HG02610 (cell line): ENCODE results near the gene PCCB.
"Not testable (repeated sequence)": the region's sequence is repeated elsewhere in the genome, so short reads cannot be mapped to it uniquely, and the experiment has no call there.

Experiments
- ATAC-seq: cut with Tn5 transposase; IDR thresholded peaks from one replicate; pipeline ENCODE4 v1.9.1; 2021; ENCODE audit warnings: mild to moderate bottlenecking, moderate library complexity; ENCODE audit not compliant: unreplicated experiment

Gene PCCB

DNA sequence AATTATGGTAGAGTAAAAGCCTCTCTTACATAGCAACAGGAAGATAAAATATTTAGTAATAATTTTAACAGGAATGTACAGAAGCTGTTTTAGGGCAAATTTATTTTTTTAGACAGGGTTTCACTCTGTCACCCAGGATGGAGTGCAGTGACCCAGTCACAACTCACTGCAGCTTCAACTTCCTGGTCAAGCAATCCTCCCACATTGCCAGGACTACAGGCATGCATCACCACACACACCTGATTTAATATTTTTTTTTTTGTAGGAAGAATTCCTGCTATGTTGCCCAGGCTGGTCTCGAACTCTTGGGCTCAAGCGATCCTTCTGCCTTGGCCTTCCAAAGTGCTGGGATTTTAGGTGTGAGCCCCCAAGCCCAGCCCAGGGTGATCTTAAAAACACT is 61.1 kb downstream of the PCCB start:
- no peak for ATAC-seq

DNA sequence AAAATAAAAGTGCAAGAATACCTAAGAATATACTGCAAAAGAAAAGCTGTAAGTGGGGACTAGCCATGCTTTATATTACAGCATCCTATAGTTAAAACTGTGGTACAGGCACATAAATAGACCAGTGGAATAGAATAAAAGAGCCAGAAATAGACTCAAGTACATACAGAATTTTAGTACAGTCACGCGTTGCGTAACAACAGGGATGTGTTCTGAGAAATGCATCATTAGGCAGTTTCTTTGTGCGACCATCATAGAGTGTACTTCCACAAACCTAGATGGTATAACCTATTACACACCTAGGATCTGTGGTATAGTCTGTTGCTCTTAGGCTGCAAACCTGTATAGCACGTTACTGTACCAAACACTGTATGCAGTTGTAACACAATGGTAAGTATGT is 61.8 kb downstream of the PCCB start:
- no peak for ATAC-seq

DNA sequence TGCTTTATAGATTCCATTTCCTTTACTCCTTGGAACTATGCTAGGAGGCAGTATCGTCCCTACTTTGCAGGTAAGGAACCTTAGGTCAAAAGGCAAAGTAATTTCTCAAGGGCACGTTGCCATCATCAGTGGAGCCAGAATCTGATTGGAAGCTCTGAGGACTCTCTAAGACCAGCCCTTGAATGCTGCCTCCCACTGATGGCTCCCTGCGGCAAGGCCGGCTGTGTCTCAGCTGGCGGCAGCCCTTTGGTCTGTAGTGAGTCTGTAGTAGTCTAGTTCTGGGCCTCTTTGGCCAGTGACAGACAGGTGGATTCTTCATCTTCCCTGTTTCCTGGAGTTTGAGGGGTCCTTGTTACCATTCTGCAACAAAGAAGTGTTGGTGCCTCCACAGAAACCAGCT is 76.2 kb downstream of the PCCB start:
- ATAC-seq: no peak

DNA sequence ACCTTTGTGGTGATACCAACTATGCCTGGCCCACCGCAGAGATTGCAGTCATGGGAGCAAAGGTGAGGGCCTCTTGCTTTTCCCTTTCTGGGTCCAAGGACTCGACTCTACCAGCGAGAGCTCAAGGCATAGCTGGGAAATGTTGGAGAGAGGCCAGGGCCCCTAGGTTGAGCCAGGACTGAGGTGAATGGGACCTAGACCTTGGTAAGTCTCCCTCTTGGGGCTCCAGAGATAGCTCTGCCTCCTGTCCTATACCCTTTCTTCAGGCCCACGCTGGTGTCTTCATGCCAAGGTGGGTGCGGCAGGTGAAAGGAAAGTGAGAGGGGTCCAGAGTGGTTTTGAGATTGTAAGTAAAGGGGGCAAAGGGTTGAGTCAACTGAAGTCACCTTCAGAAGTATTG is 77.5 kb downstream of the PCCB start:
- no peak for ATAC-seq

DNA sequence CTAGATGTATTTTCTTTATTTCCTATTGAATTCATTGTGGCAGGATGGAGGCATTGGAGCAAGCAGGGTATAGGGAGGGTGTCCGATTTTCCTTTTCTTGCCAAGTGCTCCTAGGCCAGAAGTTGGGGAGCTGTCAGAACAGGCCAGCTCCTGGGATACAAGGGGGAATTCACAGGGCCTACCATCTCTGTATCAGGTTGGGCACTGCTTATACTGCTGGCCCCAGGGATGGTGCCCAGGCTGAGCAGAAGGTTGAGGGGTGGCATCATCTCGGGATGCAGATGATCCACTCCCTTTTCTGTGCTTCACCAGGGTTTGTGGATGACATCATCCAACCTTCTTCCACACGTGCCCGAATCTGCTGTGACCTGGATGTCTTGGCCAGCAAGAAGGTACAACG is 79.5 kb downstream of the PCCB start:
- no peak for ATAC-seq

DNA sequence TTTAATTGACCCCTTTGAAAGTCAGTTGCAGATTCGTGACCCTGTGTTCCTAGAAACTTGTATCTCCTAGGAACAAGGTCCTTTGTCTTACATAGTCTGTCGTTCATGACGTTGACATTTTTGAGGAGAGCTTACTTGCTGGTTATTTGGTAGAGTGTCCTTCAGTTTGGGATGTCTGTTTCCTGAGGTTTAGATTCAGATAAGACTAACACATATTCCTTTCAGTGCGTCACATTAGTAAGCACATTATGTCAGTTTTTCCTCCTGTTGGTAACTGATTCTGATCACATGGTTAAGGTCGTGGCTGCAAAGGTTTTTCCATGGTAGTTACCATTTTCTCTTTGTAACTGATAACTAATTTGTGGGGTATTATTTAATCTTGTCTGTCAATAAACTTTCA is 80.8 kb downstream of the PCCB start:
- no peak for ATAC-seq

DNA sequence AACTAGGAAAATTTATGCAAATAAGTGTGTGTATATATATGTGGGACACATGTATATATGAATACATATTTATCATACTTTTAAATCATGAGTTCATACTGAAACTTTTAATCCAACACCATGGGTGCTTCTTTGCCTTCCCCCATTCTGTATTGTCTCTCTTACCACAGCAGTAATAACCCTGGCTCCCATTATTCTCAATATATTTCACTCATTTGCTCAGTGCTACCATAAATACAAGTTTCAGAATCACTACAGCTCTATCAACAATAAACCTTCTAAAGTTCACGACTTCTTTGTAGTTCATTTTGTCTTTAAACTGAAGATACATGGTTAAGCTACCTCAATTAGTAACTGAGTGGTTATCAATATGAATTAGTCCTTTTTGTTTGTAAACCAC is 82.2 kb downstream of the PCCB start:
- ATAC-seq: peak; percentile 58

DNA sequence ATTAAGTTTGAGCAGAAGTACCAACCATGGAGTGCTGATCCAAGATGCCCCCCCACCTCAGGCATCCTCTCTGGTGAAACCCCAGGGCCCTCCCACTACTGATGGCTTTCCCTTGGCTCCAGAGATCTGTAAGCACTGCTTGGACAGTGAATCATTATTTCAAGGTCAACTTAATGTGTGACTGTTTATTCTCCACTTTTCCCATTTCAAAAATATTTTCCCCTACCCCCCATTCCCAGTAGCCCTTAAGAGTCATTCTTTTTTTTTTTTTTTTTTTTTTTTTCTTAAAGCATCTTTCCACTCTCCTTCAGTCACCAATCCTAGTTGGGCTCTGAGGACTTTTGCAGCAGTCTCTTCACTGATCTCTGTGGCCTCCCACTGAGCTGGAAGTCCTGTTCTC is 82.6 kb downstream of the PCCB start:
- ATAC-seq: no peak

DNA sequence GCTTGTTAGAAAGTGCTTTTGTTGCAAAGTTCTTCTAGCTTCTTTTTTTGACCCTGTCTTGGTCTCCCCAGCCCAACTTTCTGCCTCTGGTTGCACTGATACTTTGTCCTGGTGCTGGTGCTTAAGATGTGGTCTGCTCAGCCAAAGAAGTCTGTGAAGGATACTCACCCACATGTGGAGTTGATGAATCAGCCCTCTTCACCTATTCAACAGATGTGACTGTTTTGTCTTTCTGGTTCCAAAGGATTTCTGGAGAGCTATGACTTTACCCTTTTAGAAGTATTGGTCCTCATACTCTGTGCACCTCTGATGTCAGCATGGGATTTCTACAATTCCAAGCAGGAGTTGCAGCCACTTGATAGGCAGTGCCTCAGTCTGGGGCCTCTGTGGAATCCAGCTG is 84.1 kb downstream of the PCCB start:
- no peak for ATAC-seq

DNA sequence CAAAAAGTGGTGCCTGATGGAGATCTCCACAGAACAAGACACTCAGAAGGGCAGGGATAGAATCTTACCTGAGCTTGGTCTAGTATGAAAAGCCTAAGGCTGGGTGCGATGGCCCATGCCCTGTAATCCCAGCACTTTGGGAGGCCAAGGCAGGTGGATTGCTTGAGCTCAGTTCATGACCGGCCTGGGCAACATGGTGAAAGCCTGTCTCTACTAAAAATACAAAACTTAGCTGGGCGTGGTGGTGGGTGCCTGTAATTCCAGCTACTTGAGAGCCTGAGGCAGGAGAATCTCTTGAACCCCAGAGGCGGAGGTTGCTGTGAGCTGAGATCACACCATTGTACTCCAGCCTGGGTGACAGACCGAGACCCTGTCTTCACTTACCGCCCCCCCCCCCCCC is 84.6 kb downstream of the PCCB start:
- not testable (repeated sequence) for ATAC-seq

DNA sequence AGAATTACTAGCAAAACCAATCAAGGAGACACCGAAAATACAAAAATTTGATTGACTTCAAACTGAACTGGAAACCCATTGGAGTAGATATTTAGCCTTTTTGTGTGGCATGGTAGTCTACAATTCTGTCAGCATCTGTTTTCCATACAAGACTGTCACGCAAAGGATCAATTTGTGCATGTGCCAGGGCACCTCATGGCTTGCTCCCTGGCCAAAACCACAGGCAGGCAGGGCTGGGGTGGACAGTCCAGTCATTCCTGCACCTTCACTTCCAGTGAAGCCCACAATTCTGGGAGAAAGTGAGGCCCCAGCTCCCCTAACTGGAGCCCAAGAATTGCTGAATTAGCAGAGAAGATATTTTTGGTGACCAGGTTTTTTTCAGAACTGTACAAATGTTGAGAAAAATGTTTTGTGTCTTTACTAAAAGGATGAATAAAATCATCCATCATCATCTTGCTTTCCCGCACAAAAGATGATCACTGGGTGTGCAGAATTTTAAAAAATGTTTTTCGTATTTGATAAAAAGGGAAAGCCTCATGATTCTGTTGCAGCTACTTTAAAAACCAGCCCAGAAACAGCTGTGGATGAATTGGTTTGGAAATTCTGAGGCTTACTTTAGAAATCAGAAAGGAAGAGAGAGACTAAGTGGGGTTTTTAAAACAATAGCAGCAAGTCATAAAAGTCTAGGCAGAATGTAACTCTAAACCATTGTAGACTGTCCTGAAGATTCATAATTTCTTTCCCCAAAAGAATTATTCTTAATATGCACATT is 86.4 kb downstream of the PCCB start:
- no peak for ATAC-seq

DNA sequence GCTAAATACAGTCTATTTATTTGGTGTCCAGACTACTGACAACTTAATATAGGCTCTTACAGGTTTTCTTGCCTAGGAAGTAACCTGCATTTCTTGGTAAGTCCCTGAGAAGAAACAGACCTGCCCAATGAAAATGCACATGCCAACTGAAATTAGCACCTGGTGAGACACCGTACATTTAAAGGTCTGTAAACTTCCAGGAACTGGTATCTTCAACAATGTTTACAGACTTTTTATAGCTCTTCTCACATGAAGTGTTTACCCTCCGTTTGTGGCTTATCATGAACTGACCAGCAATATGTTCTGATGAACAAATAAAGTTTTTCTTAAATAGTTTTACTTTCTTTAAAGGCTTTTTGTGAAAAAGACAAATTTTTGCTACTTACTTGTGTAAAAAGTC is 93.3 kb downstream of the PCCB start:
- ATAC-seq: no peak

DNA sequence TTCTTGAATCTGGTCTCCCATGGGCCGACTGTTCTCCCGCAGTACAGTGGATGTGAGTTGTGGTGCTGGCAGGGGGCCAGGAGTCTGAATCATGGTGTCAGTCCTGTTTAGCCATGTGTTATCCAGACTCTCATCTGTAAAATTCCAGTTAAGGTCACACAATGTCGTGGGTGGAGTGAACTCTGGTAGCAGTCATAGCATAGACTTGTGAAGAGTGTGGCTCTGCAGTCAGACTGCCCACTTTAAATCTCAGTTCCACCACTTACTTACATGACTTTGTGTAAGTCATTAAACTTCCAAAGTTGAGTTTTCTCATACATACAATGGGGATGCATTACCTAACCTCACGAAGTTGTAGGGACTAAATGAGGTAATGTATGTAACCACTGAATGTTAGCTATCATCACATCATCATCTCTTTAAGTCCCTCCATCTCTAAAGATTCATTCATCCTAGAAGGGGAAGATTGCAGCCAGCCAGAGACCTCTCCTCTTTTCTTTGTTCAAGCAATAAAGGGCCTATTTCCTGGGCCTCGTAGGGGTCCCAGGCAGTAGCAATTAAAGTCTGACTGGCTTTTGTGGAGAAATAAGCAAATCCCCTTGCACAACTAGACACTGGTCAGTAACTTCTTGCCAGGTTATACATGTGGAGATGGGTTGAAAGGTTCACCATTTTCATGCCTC is 93.9 kb downstream of the PCCB start:
- ATAC-seq: no peak

DNA sequence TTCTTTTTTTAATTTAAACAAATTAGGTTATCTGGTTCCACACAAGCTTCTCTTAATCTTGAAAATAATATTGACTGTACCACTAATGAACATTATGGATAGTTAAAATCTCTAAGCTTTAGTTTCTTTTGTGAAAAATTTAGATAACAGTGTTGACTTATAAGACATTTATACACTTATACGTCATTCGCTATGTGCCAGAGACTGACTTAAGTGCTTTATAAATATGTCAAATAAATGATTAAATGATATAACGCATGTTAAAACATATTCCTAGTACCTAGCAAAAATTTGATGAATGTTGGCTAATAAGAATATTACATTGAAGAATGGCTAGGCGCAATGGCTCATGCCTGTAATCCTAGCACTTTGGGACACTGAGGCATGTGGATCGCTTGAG is 96.3 kb downstream of the PCCB start:
- ATAC-seq: no peak

DNA sequence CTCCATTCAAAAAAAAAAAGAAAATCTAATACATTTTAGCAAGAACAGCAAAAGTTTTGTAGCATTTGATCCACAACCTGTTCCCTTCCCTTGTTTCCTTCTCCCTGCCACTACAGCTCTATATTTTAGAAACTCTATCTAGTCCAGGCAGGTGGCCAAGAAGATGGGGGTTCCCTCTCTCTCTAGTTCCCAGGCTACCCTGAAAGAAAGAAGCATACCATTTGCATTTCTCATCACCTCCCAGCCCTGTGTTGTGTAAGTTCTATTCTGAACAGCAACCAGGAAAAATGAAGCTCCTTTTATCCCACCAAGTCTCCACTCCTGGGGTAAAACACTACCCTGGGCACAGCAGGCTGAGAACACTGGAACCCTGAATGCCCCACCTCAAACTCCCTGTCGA is 100.0 kb downstream of the PCCB start:
- ATAC-seq: no peak

DNA sequence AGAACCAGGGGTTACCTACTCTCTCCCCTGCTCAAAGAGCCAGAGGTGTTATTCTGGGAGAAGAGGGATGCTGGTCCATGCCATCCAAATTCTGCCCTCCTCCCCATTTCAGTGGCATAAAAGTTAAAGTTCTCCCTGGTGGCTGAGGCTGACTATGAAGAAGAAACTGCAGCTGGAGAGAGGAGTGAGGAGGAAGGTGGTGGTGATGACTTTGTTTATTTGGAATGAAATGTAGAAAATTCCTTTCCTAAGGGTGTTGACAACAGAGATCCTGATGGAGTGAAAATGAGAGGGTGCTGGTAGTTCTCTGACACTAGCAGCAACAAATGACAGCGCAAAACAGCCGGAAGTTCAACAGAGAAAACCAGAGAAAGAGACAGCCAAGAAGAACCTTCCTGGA is 100.4 kb downstream of the PCCB start:
- no peak for ATAC-seq

DNA sequence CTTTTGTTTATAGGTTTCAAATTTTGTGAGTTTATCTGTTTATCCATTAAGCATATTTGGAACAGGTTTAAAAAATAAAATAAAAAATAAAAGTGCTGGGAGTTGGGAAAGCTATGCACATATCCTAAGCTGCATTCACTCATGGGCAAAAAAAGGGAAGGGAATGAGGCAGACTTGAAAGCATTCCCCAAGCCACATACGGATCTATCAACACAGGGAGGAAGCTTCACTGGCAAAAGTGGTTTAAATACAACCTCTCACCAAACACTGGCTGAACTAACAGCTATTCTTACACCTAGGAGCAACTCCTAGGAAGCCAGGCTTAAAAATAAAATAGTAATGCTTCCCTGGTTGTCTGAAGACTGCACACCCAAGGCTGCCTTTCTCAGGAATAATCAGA is 101.2 kb downstream of the PCCB start:
- no peak for ATAC-seq

DNA sequence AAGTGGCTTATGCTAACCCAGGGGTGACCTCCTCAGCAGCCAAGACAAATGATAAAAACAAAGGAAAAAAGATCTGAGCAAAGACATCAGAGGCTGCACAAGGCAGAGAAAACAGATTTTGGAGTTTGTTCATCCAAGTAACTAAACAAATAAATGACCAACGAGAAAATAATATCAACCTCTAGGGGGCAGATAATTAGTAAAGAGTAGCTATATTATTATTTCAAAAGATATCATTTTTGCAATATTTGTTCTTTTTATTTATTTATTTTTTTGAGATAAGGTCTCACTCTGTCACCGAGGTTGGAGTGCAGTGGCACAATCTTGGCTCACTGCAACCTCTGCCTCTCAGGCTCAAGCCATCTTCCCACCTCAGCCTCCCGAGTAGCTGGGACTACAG is 101.8 kb downstream of the PCCB start:
- no peak for ATAC-seq

DNA sequence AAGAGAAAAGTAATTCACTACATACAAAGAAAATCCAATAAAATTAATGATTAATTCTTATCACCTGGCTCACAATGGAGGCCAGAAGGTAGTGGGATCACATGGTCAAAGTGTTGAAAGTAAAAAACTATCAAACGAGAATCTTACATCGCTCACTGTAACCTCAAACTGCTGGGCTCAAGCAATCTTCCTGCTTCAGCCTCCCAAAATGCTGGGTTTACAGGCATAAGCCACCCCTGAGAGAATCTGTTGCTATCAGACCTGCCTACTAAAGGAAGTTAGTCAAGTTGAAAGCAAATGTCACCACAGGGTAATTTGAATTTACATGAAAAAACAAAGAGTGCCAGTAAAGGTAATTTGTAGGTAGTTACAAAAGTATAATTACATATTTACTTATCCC is 103.3 kb downstream of the PCCB start:
- ATAC-seq: peak; percentile 73

DNA sequence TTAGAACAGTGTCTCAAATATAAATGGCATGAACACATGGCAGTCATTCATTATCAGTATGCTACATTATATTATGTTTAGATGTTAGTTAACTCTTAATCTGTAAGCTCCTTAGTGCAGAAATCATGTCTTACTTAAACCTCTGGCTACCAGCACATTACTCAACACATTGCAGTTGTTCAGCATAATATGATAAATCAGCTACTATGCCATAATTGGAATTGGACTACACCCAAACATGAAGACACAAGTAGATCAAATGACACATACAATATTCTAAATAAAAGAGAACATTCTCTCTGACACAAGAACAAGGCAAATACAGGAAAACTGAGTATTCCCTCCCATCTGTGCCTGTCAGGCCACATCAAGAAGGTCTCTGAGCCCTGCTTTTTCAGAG is 116.1 kb downstream of the PCCB start:
- no peak for ATAC-seq

DNA sequence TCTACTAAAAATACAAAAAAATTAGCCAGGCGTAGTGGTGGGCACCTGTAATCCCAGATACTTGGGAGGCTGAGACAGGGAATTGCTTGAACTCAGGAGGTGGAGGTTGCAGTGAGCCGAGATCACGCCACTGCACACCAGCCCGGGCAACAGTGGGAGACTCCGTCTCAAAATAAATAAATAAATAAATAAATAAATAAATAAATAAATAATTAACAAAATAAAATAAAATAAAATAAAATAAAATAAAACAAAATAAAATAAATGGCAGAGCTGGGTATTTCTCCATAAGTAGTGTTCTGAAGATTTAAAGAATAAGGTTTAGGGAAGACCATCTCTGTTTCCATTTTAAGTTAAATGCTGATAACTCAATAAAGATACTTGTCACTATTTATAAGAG is 125.7 kb downstream of the PCCB start:
- ATAC-seq: not testable (repeated sequence)

DNA sequence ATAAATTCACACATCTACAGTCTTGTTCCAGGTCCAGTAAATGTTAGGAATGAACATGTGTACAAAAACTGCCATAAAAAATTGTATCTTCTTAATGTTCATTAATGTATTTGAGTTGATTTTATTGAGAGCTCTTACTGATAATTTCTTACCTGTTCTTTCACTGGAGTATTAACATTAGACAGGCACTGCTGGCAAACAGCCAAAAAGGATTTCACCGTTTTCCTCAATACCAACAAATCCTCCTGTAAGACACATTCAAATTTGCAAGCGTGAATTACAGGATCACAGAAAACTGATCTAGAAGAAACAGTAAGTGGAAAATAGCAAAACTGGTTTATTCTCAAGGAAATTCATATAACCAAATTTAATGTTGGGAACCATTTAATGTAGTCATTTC is 127.4 kb downstream of the PCCB start:
- no peak for ATAC-seq

DNA sequence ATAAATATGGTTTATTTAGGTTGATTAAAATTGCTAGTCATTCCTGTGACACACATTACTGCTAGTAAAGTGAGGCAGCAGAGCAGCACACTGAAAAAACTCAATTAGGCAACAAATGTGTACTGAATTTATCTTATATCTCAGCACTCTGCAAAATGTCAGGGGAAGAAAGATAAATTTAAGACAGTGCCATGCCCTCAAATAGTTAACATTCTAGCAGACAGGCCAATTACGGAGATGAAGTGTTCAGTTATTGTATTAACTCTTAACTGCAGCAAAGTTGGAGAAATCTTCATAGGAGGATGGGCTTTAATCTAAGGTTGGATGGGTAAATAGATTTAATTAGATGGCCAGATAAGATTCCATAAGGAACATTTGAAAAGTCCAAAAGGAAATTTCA is 127.9 kb downstream of the PCCB start:
- ATAC-seq: no peak
